Measurements from ENCODE around the gene MYO18A. TPM values are rescaled to one million over a fixed set of nuclear protein-coding genes. Genes with fewer than 3 reads are reported as not detected.

The MYO18A gene
- total and polyA plus RNA-seq, 10 of the 15 experiments (the other 5 are each of a cell fraction or from before 2014, with no cell fraction given): 2.9 to 66.0 (median 24.5) TPM

- TF ChIP-seq CBFB (IDR thresholded peaks at IDR 0.05; ENCODE audit: low read depth) (no peak), CBX5 (IDR thresholded peaks at IDR 0.05; ENCODE audit: low read depth) (no peak)
Measured at GRCh38 chr17:29196769-29197515, 16.7 kb upstream of the MYO18A start (continued).

GRCh38 chr17:29195465-29196081 lies 15.4 kb upstream of the MYO18A start:
- Histone ChIP-seq H4K20me1 (ENCODE audit: control insufficient read depth, insufficient read depth) (no peaks in the 10 kb centered on the region), H3K4me2 (ENCODE audit: control insufficient read depth, insufficient read depth) (peak overlapping the region; percentile 57), H3K27me3 (replicated peaks in 1 of 2; ENCODE audit: control insufficient read depth in 2 of 2, insufficient read depth in 2 of 2, low read length in 1 of 2) (no peaks in the 10 kb centered on the region), H3K36me3 (ENCODE audit: control insufficient read depth in 2 of 2, insufficient read depth in 2 of 2, low read length in 1 of 2) (no peaks in the 10 kb centered on the region), H2AFZ (ENCODE audit: control insufficient read depth, low read depth, low read length) (peak overlapping the region; percentile 59), H3K4me3 (0 out of 2 replicates have a peak overlapping the region, but pooled peaks have one; percentile 5), H3K9me3 (replicated peaks; ENCODE audit: control insufficient read depth, insufficient read depth, low read length) (no peaks in the 10 kb centered on the region), H3K4me1 (ENCODE audit: control insufficient read depth, insufficient read depth, low read length) (peaks cover 15% of the 10 kb centered on the region), H3K27ac (ENCODE audit: control insufficient read depth, insufficient read depth) (peak overlapping the region; percentile 15; the same call in 1 of the 2 replicates), H3K9ac (ENCODE audit: control insufficient read depth, insufficient read depth, low read length) (no peak overlapping the region), H3K79me2 (ENCODE audit: control insufficient read depth, insufficient read depth, low read length) (no peaks in the 10 kb centered on the region)
- FAIRE-seq: peak; percentile 72
- ChIA-PET CTCF (interaction anchor here (0.7 to 6.3 kb wide), 12 partner anchors 10 to 79 kb away, joined by 3 to 52 read pairs (median 4); partner anchors contain the start of gene MYO18A), POLR2A (interaction anchor here (0.6 to 1.0 kb wide), 3 partner anchors 19 to 158 kb away, joined by 5 to 7 read pairs (median 5); no protein-coding TSS in a partner anchor), SMC1A (ENCODE audit: uncharacterized antibody, unreplicated experiment) (interaction anchor here (0.6 to 1.9 kb wide), 8 partner anchors 9 to 72 kb away, joined by 3 to 7 read pairs (median 4); no protein-coding TSS in a partner anchor), RAD21 (ENCODE audit: unreplicated experiment) (interaction anchor here (0.6 to 1.2 kb wide), 6 partner anchors 15 to 71 kb away, joined by 3 to 6 read pairs (median 3); partner anchors contain the start of gene MYO18A)
- BruUV-seq (replicated peaks): no TSS peak
- intact Hi-C loops (cut with micrococcal nuclease; ENCODE audit: unreplicated experiment) (no loop called here), in situ Hi-C loops (cut with MboI) (no loop called here)
- 22% methylated on average over 10 of the region's 10 CpGs for WGBS (ENCODE audit: insufficient coverage, insufficient replicate concordance, low lambda C conversion rate, missing lambda C conversion rate)
- no peak for DNase-seq (ENCODE audit: low read depth, low spot score)
- ATAC-seq: peak; percentile 88
- TF ChIP-seq JUNB (IDR thresholded peaks at IDR 0.05) (no peak), CEBPB (IDR thresholded peaks at IDR 0.05; ENCODE audit: borderline replicate concordance in 1 of 2, low read depth in 2 of 2, low read length in 2 of 2) (no peak), SPI1 (IDR thresholded peaks at IDR 0.05; ENCODE audit: borderline replicate concordance, insufficient read depth, low read depth, low read length) (peak; percentile 87), NFIC (IDR thresholded peaks at IDR 0.05; ENCODE audit: low read depth, low read length) (peak; percentile 40; the same call in 1 of the 2 replicates), IKZF1 (conservative IDR thresholded peaks at IDR 0.05) (peak; percentile 35; the same call in 1 of the 2 replicates), CBFB (IDR thresholded peaks at IDR 0.05; ENCODE audit: low read depth) (peak; percentile 23; the same call in 1 of the 2 replicates), NRF1 (conservative IDR thresholded peaks at IDR 0.05; ENCODE audit: low read depth, low read length) (no peak), POU2F2 (IDR thresholded peaks at IDR 0.05; ENCODE audit: borderline replicate concordance, low read depth, low read length) (peak; percentile 34; the same call in 1 of the 3 replicates), ZNF384 (IDR thresholded peaks at IDR 0.05; ENCODE audit: borderline replicate concordance, low read depth, low read length) (peak; percentile 28; the same call in 1 of the 2 replicates), NFYB (IDR thresholded peaks at IDR 0.05; ENCODE audit: insufficient read depth, low read depth, low read length) (peak; percentile 85), CBX5 (IDR thresholded peaks at IDR 0.05; ENCODE audit: low read depth) (no peak), RUNX3 (IDR thresholded peaks at IDR 0.05; ENCODE audit: low read length) (peak; percentile 88), TCF12 (IDR thresholded peaks at IDR 0.05; ENCODE audit: low read depth, low read length) (no peak), BRCA1 (IDR thresholded peaks at IDR 0.05; ENCODE audit: low read depth, low read length) (no peak), ATF7 (IDR thresholded peaks at IDR 0.05; ENCODE audit: low read depth) (0 out of 2 replicates have a peak, but pooled peaks have one; percentile 21), MEF2A (IDR thresholded peaks at IDR 0.05; ENCODE audit: insufficient read depth, low read depth, low read length) (peak; percentile 39; the same call in 1 of the 2 replicates), PKNOX1 (IDR thresholded peaks at IDR 0.05) (0 out of 2 replicates have a peak, but pooled peaks have one; percentile 30), SMARCA5 (IDR thresholded peaks at IDR 0.05) (0 out of 2 replicates have a peak, but pooled peaks have one; percentile 47), ATF2 (IDR thresholded peaks at IDR 0.05; ENCODE audit: low read length) (peak; percentile 21; the same call in 1 of the 2 replicates)

All from GM12878 (cell line).